Neural progenitor cell (in vitro differentiated cells): ENCODE results near the gene BMPER. TPM values are rescaled to one million over a fixed set of nuclear protein-coding genes. Genes with fewer than 3 reads are reported as not detected.

Experiments used
- DNase-seq: peaks from one replicate; pipeline ENCODE4 v3.0.0-alpha.2; 2016; ENCODE audit warnings: low spot score
- H2AFZ ChIP-seq: fragments of 200-600 bp; sonication (generic); replicated peaks from 2 replicates; pipeline ENCODE4 v1.6.1; 2016; ENCODE audit warnings: antibody characterized with exemption
- H3F3A ChIP-seq: fragments of 200-600 bp; sonication (generic); 2 replicates; pipeline ENCODE4 v1.6.1; 2016; ENCODE audit warnings: antibody characterized with exemption, low read depth
- H3K27ac ChIP-seq: fragments of 200-600 bp; sonication (generic); 2 replicates; pipeline ENCODE4 v1.5.1; 2016; ENCODE audit warnings: mild to moderate bottlenecking
- H3K27me3 ChIP-seq: fragments of 200-600 bp; sonication (generic); 2 replicates; pipeline ENCODE4 v1.6.1; 2016; ENCODE audit warnings: mild to moderate bottlenecking, moderate library complexity
- H3K36me3 ChIP-seq: fragments of 200-600 bp; sonication (generic); 2 replicates; pipeline ENCODE4 v1.5.1; 2016
- H3K4me1 ChIP-seq: fragments of 200-600 bp; sonication (generic); 2 replicates; pipeline ENCODE4 v1.6.1; 2016; ENCODE audit warnings: mixed run types
- H3K4me2 ChIP-seq: fragments of 200-600 bp; sonication (generic); 2 replicates; pipeline ENCODE4 v1.6.1; 2016
- H3K4me3 ChIP-seq: fragments of 200-600 bp; sonication (generic); 2 replicates; pipeline ENCODE4 v1.5.1; 2016
- H3K79me2 ChIP-seq: fragments of 200-600 bp; sonication (generic); 2 replicates; pipeline ENCODE4 v1.6.1; 2016; ENCODE audit warnings: low read depth
- H3K9ac ChIP-seq: fragments of 200-600 bp; sonication (generic); 2 replicates; pipeline ENCODE4 v1.6.1; 2016
- H3K9me3 ChIP-seq: fragments of 200-600 bp; sonication (generic); 2 replicates; pipeline ENCODE4 v1.5.1; 2016; ENCODE audit warnings: low read depth
- H4K20me1 ChIP-seq: fragments of 200-600 bp; sonication (generic); 2 replicates; pipeline ENCODE4 v1.6.1; 2016; ENCODE audit warnings: low read depth
- H3K27ac Mint-ChIP-seq: 3 replicates; pipeline ENCODE4 v1.8.0; 2021; ENCODE audit warnings: mixed read lengths
- H3K27me3 Mint-ChIP-seq: 2 replicates; pipeline ENCODE4 v1.8.0; 2022; ENCODE audit warnings: low read depth, mild to moderate bottlenecking, inconsistent platforms, moderate library complexity, mixed read lengths; ENCODE audit not compliant: insufficient read depth
- H3K36me3 Mint-ChIP-seq: 3 replicates; pipeline ENCODE4 v1.8.0; 2021; ENCODE audit warnings: mixed read lengths
- H3K4me1 Mint-ChIP-seq: 3 replicates; pipeline ENCODE4 v1.8.0; 2021; ENCODE audit warnings: mixed read lengths
- H3K4me3 Mint-ChIP-seq: 3 replicates; pipeline ENCODE4 v1.8.0; 2021; ENCODE audit warnings: mild to moderate bottlenecking, moderate library complexity, mixed read lengths
- H3K9me3 Mint-ChIP-seq: 3 replicates; pipeline ENCODE4 v1.8.0; 2020; ENCODE audit warnings: mixed read lengths
- EZH2 ChIP-seq: fragments of 200-600 bp; sonication (generic); IDR thresholded peaks from 2 replicates; pipeline ENCODE4 v1.6.1; 2017; ENCODE audit warnings: antibody characterized with exemption, mild to moderate bottlenecking, moderate library complexity
- EZH2phosphoT487 ChIP-seq: fragments of 200-600 bp; sonication (generic); IDR thresholded peaks from 2 replicates; pipeline ENCODE4 v1.6.1; 2017; ENCODE audit warnings: antibody characterized with exemption
- total RNA-seq: library from RNA; depleted of rRNA; stranded (reverse); fragments of >200 nt; gene quantifications from 2 replicates; pipeline ENCODE4 v1.2.3, GENCODE V29; 2015; ENCODE audit warnings: low replicate concordance
- TF ChIP-seq, protein P1 (sequence below): fragments of 200-600 bp; sonication (generic); IDR thresholded peaks from 2 replicates; pipeline ENCODE4 v1.5.1; 2017; ENCODE audit warnings: antibody characterized with exemption, mild to moderate bottlenecking

BMPER gene
- total RNA-seq, 1 donor from 2014 or later: 1.2 TPM

DNA sequence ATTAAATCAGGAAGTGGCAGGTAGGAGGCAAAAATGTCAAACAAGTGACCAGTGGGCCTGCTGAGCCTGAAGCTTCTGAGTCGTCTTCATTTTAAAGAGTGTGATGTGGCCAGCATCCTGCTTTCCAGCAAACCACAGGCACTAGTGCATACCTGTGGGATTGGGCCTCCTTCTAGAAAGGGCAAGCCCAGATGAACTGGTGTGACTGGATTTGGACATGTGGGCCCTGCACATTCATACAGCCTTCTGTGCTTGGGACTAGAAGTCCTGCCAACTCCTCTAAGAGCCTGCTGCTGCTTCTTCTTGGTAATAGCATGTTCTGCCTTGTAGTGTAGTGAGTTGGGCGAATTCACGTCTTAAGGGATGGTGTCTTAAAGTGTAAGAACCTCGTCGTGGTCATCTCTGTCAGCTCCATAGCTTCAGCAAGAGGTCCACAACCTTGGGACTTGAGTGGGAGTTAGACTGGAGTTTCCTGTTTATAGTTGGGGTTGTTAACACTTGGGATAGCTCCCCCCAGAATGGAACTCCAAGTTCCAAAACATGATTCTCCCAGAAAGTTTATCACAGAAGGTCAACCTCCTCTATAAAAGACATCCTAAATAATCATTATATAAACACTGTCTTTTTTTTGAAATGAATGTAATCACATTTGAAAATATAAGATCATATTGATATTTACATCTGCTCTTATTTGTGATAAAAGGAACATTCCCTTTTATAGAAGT, 11.2 kb downstream of the BMPER start:
- Histone ChIP-seq H3K4me3 (no peak overlapping the region), H3K36me3 (no peaks in the 10 kb centered on the region), H4K20me1 (no peaks in the 10 kb centered on the region), H3K4me2 (no peak overlapping the region), H3K4me1 (peaks cover 3% of the 10 kb centered on the region), H3K27me3 (no peaks in the 10 kb centered on the region), H3K79me2 (no peaks in the 10 kb centered on the region), H3K27ac (no peak overlapping the region), H3K9ac (no peak overlapping the region), H2AFZ (no peak overlapping the region), H3F3A (no peaks in the 10 kb centered on the region), H3K9me3 (no peaks in the 10 kb centered on the region)
- Mint-ChIP-seq H3K4me3 (no peak overlapping the region), H3K36me3 (no peaks in the 10 kb centered on the region), H3K27me3 (peaks cover 5% of the 10 kb centered on the region), H3K4me1 (no peaks in the 10 kb centered on the region), H3K27ac (no peak overlapping the region), H3K9me3 (no peaks in the 10 kb centered on the region)
- no peak for DNase-seq
- no peak for TF ChIP-seq EZH2phosphoT487
- TF ChIP-seq, protein P1, sequence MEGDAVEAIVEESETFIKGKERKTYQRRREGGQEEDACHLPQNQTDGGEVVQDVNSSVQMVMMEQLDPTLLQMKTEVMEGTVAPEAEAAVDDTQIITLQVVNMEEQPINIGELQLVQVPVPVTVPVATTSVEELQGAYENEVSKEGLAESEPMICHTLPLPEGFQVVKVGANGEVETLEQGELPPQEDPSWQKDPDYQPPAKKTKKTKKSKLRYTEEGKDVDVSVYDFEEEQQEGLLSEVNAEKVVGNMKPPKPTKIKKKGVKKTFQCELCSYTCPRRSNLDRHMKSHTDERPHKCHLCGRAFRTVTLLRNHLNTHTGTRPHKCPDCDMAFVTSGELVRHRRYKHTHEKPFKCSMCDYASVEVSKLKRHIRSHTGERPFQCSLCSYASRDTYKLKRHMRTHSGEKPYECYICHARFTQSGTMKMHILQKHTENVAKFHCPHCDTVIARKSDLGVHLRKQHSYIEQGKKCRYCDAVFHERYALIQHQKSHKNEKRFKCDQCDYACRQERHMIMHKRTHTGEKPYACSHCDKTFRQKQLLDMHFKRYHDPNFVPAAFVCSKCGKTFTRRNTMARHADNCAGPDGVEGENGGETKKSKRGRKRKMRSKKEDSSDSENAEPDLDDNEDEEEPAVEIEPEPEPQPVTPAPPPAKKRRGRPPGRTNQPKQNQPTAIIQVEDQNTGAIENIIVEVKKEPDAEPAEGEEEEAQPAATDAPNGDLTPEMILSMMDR: no peak
- no peak for TF ChIP-seq EZH2

DNA sequence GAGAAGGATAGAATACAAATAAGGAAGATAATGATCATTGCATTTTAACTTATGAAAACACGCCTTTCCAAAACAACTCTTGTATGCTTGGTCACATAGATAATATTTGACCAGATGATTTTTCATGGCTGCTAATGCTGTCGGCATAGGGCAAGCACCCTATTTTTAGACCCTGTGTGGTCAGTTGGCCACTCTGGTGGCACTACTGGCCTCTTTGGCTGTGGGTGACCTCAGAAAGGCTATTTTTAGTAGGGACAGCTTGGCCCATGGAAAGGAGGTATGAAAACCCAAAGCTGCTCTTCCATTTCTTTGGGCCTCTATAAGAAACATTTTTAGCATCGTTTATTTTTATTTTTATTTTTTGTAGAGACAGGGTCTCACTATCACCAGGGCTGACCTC, 12.3 kb downstream of the BMPER start:
- TF ChIP-seq, protein P1: no peak
- TF ChIP-seq EZH2 (no peak), EZH2phosphoT487 (no peak)
- Mint-ChIP-seq H3K9me3 (no peaks in the 10 kb centered on the region), H3K27me3 (peaks cover 7% of the 10 kb centered on the region), H3K4me3 (no peak overlapping the region), H3K27ac (no peak overlapping the region), H3K4me1 (no peaks in the 10 kb centered on the region), H3K36me3 (no peaks in the 10 kb centered on the region)
- DNase-seq: no peak
- Histone ChIP-seq H3K27me3 (no peaks in the 10 kb centered on the region), H3K79me2 (no peaks in the 10 kb centered on the region), H3K36me3 (no peaks in the 10 kb centered on the region), H3K27ac (no peak overlapping the region), H3K9me3 (no peaks in the 10 kb centered on the region), H4K20me1 (no peaks in the 10 kb centered on the region), H3K4me1 (peaks cover 3% of the 10 kb centered on the region), H3K4me3 (no peak overlapping the region), H3K4me2 (no peak overlapping the region), H2AFZ (no peak overlapping the region), H3F3A (no peaks in the 10 kb centered on the region), H3K9ac (no peak overlapping the region)

DNA sequence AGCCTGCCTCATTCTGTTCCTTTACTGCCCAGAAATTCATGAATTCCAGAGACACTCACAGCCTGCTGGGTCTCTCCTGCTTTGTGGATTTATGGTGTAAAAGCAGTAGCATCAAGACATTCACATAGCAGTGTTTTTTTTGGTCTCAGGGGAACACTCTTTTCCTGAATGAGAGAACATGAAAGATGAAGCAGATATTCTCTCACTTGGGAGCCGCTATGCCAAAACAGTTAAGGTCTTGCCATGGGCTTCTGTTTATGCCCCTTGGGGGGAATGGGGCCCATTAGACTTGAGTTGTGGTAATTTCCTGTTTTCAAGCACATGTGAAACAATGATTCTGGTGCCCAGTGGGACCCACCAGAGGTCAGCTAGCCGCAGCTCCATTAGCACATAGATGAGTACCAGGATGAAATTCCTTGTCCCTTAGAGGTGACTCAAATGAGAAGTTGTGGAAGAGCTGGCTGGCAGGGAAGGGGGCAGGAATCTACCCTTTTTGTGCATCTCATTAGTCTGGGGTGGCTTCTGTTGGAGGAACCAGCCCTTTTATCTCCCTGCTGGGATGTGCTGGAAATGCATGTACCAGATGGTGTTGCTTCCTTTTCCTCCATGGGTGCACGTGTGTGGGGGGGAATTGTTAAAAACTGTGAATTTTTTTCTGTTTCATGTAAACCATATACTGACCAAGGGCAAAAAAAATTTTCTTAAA, 13.3 kb downstream of the BMPER start:
- Mint-ChIP-seq H3K27ac (no peak overlapping the region), H3K4me3 (no peak overlapping the region), H3K4me1 (no peaks in the 10 kb centered on the region), H3K27me3 (peaks cover 5% of the 10 kb centered on the region), H3K9me3 (no peaks in the 10 kb centered on the region), H3K36me3 (no peaks in the 10 kb centered on the region)
- Histone ChIP-seq H4K20me1 (no peaks in the 10 kb centered on the region), H3K4me2 (no peak overlapping the region), H3K4me3 (no peak overlapping the region), H3K79me2 (no peaks in the 10 kb centered on the region), H2AFZ (no peak overlapping the region), H3K36me3 (no peaks in the 10 kb centered on the region), H3K9ac (no peak overlapping the region), H3F3A (no peaks in the 10 kb centered on the region), H3K27ac (no peak overlapping the region), H3K27me3 (no peaks in the 10 kb centered on the region), H3K9me3 (no peaks in the 10 kb centered on the region), H3K4me1 (peaks cover 3% of the 10 kb centered on the region)
- TF ChIP-seq EZH2 (no peak), EZH2phosphoT487 (no peak)
- TF ChIP-seq, protein P1: no peak
- no peak for DNase-seq
